Measurements from ENCODE around the gene ANKRD34A. TPM values are rescaled to one million over a fixed set of nuclear protein-coding genes. Genes with fewer than 3 reads are reported as not detected.
"Not testable (repeated sequence)": the region's sequence is repeated elsewhere in the genome, so short reads cannot be mapped to it uniquely, and the experiment has no call there.

The ANKRD34A gene
- total and polyA plus RNA-seq, 2 donors (not counting 1 experiment from before 2014, with no cell fraction given) = 1.2 to 1.9 TPM

DNA sequence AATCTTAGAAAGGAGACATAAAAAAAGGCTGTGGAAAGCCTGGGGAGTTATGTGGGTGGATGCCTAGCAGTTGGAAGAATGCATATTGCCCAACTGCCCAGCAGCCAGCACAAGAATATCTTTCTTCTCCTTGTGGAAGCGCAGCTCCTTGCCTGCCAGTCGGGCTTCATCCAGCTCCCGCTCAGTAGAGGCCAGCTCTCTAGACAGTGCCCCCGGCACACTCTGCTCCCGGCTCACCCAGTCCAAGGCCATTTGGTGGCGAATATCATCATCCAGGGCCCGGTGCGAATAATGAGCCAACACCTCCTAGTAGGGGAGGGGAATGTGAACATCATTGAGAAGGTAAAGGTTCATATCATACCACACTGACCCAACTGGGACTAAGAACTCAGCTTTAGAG, 28.1 kb downstream of the ANKRD34A start:
- Histone ChIP-seq H4K20me1 (ENCODE audit: control insufficient read depth, extremely low read depth, insufficient read depth, low read length) (no peaks in the 10 kb centered on the region), H3K27me3 (ENCODE audit: control insufficient read depth, insufficient read depth, low read length) (no peaks in the 10 kb centered on the region), H3K4me1 (ENCODE audit: control insufficient read depth, extremely low read depth, insufficient read depth, low read length) (no peaks in the 10 kb centered on the region), H3K36me3 (ENCODE audit: control insufficient read depth, insufficient read depth, low read length) (peaks cover 5% of the 10 kb centered on the region), H3K79me2 (ENCODE audit: control insufficient read depth, insufficient read depth, low read length) (no peaks in the 10 kb centered on the region), H3K27ac (ENCODE audit: insufficient read depth, low read length) (no peak overlapping the region), H3K4me3 (replicated peaks in 1 of 4; ENCODE audit: control extremely low read depth in 1 of 4, insufficient read depth in 1 of 4, low read depth in 3 of 4, low read length in 4 of 4) (no peak overlapping the region), H2AFZ (ENCODE audit: low read length) (no peak overlapping the region), H3K9ac (ENCODE audit: insufficient read depth, low read length) (no peak overlapping the region), H3K9me3 (ENCODE audit: control insufficient read depth, insufficient read depth, low read depth, low read length) (no peaks in the 10 kb centered on the region), H3K4me2 (ENCODE audit: extremely low read depth, insufficient read depth, low read length) (no peak overlapping the region)
- TF ChIP-seq EZH2 (IDR thresholded peaks at IDR 0.05; ENCODE audit: low read length, missing control alignments) = no peak
- TF ChIP-seq, protein P1, sequence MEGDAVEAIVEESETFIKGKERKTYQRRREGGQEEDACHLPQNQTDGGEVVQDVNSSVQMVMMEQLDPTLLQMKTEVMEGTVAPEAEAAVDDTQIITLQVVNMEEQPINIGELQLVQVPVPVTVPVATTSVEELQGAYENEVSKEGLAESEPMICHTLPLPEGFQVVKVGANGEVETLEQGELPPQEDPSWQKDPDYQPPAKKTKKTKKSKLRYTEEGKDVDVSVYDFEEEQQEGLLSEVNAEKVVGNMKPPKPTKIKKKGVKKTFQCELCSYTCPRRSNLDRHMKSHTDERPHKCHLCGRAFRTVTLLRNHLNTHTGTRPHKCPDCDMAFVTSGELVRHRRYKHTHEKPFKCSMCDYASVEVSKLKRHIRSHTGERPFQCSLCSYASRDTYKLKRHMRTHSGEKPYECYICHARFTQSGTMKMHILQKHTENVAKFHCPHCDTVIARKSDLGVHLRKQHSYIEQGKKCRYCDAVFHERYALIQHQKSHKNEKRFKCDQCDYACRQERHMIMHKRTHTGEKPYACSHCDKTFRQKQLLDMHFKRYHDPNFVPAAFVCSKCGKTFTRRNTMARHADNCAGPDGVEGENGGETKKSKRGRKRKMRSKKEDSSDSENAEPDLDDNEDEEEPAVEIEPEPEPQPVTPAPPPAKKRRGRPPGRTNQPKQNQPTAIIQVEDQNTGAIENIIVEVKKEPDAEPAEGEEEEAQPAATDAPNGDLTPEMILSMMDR (conservative IDR thresholded peaks at IDR 0.05 in 1 of 2, IDR thresholded peaks at IDR 0.05 in 1 of 2; ENCODE audit: low read depth in 1 of 2, low read length in 2 of 2) = no peak
- DNase-seq (ENCODE audit: low read depth in 2 of 2) = no peak

DNA sequence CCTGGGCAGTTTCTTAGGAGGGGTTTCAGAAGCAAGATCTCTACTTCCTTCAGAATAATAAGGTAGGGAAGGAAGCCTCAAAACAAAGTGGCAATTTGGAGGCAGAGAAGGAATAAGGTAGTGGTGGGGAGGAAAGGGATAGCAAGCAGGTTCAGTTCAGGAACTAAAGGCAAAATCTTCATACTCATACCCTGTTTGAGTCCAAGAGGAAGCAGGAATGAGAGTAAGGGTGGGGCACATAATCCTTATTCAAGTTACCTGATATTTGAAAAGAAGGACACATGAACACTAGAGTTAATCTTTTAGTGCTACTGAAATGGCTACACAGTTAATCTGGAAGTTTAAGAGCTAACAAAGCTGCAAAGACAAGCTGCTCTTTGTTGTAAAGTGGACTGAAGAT, 28.7 kb downstream of the ANKRD34A start:
- H3K27ac ChIP-seq (ENCODE audit: insufficient read depth, low read length) = no peak overlapping the region
- peaks cover 5% of the 10 kb centered on the region for H3K36me3 ChIP-seq (ENCODE audit: control insufficient read depth, insufficient read depth, low read length)
- TF ChIP-seq EZH2 (IDR thresholded peaks at IDR 0.05; ENCODE audit: low read length, missing control alignments) = no peak
- TF ChIP-seq, protein P1 (conservative IDR thresholded peaks at IDR 0.05 in 1 of 2, IDR thresholded peaks at IDR 0.05 in 1 of 2; ENCODE audit: low read depth in 1 of 2, low read length in 2 of 2) = no peak
- DNase-seq (ENCODE audit: low read depth in 2 of 2) = no peak
- H3K9ac ChIP-seq (ENCODE audit: insufficient read depth, low read length) = no peak overlapping the region
- H3K4me2 ChIP-seq (ENCODE audit: extremely low read depth, insufficient read depth, low read length) = no peak overlapping the region
- H3K4me1 ChIP-seq (ENCODE audit: control insufficient read depth, extremely low read depth, insufficient read depth, low read length) = no peaks in the 10 kb centered on the region
- no peaks in the 10 kb centered on the region for H3K9me3 ChIP-seq (ENCODE audit: control insufficient read depth, insufficient read depth, low read depth, low read length)
- H3K27me3 ChIP-seq (ENCODE audit: control insufficient read depth, insufficient read depth, low read length) = no peaks in the 10 kb centered on the region
- no peaks in the 10 kb centered on the region for H4K20me1 ChIP-seq (ENCODE audit: control insufficient read depth, extremely low read depth, insufficient read depth, low read length)
- H3K79me2 ChIP-seq (ENCODE audit: control insufficient read depth, insufficient read depth, low read length) = no peaks in the 10 kb centered on the region
- H3K4me3 ChIP-seq (replicated peaks in 1 of 4; ENCODE audit: control extremely low read depth in 1 of 4, insufficient read depth in 1 of 4, low read depth in 3 of 4, low read length in 4 of 4) = no peak overlapping the region
- H2AFZ ChIP-seq (ENCODE audit: low read length) = no peak overlapping the region

DNA sequence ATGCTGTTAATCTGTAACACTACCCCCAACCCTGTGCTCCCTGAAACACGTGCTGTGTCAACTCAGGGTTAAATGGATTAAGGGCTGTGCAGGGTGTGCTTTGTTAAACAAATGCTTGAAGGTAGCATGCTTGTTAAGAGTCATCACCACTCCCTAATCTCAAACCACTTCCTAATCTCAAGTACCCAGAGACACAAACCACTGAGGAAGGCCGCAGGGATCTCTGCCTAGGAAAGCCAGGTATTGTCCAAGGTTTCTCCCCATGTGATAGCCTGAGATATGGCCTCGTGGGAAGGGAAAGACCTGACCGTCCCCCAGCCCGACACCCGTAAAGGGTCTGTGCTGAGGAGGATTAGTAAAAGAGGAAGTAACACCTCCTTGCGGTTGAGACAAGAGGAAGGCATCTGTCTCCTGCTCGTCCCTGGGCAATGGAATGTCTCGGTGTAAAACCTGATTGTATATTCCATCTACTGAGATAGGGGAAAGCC, 31.8 kb downstream of the ANKRD34A start:
- H3K9me3 ChIP-seq (ENCODE audit: control insufficient read depth, insufficient read depth, low read depth, low read length); H3K4me2 ChIP-seq (ENCODE audit: extremely low read depth, insufficient read depth, low read length); H4K20me1 ChIP-seq (ENCODE audit: control insufficient read depth, extremely low read depth, insufficient read depth, low read length); H3K4me1 ChIP-seq (ENCODE audit: control insufficient read depth, extremely low read depth, insufficient read depth, low read length); H3K79me2 ChIP-seq (ENCODE audit: control insufficient read depth, insufficient read depth, low read length); H2AFZ ChIP-seq (ENCODE audit: low read length); H3K4me3 ChIP-seq (replicated peaks in 1 of 4; ENCODE audit: control extremely low read depth in 1 of 4, insufficient read depth in 1 of 4, low read depth in 3 of 4, low read length in 4 of 4); H3K36me3 ChIP-seq (ENCODE audit: control insufficient read depth, insufficient read depth, low read length); H3K9ac ChIP-seq (ENCODE audit: insufficient read depth, low read length); H3K27ac ChIP-seq (ENCODE audit: insufficient read depth, low read length); H3K27me3 ChIP-seq (ENCODE audit: control insufficient read depth, insufficient read depth, low read length); DNase-seq (ENCODE audit: low read depth in 2 of 2): not testable (repeated sequence)

All from fibroblast of lung (primary cell).